Lung (tissue), 12 donors: ENCODE measurements around the gene SRRD. TPM values are rescaled to one million over a fixed set of nuclear protein-coding genes. Genes with fewer than 3 reads are reported as not detected.

Source experiments
- ATAC-seq: fragments of 200-7000 bp; cut with Tn5 transposase; one replicate; pipeline ENCODE4 v1.9.1; 2020; ENCODE audit warnings: moderate number of reproducible peaks; ENCODE audit not compliant: insufficient read depth, low FRiP score
- DNase-seq, 3 donors: peaks; one replicate each; pipeline ENCODE4 v3.0.0-alpha.2; 2013 to 2017
- H3K27ac ChIP-seq, 2 donors: one replicate each; pipeline ENCODE4 v1.5.1; 2013; ENCODE audit warnings: mild to moderate bottlenecking in 2 of 2, moderate library complexity in 2 of 2, control low read depth in 1 of 2, inconsistent platforms in 1 of 2, low read depth in 1 of 2, low read length in 1 of 2
- H3K27me3 ChIP-seq, 3 donors: one replicate each; pipeline ENCODE4 v1.5.1; 2013; ENCODE audit warnings: low read length in 2 of 3; ENCODE audit not compliant: control insufficient read depth in 3 of 3, insufficient read depth in 3 of 3
- H3K36me3 ChIP-seq, 4 donors: one replicate each; pipeline ENCODE4 v1.5.1; 2013; ENCODE audit warnings: low read length in 4 of 4, mild to moderate bottlenecking in 1 of 4, moderate library complexity in 1 of 4; ENCODE audit not compliant: control insufficient read depth in 4 of 4, insufficient read depth in 4 of 4
- H3K4me1 ChIP-seq, 5 donors: one replicate each; pipeline ENCODE4 v1.5.1; 2013; ENCODE audit warnings: low read length in 5 of 5, mild to moderate bottlenecking in 2 of 5, moderate library complexity in 1 of 5; ENCODE audit not compliant: control insufficient read depth in 5 of 5, insufficient read depth in 5 of 5
- H3K4me3 ChIP-seq: one replicate; pipeline ENCODE4 v1.5.1; 2013; ENCODE audit warnings: mild to moderate bottlenecking, control low read depth, moderate library complexity
- H3K9ac ChIP-seq, 2 donors: one replicate each; pipeline ENCODE4 v1.5.1; 2013; ENCODE audit warnings: low read length in 2 of 2, control low read depth in 1 of 2; ENCODE audit not compliant: insufficient read depth in 1 of 2
- H3K9me3 ChIP-seq, 4 donors: one replicate each; pipeline ENCODE4 v1.5.1; 2013; ENCODE audit warnings: low read length in 3 of 4, mild to moderate bottlenecking in 1 of 4, moderate library complexity in 1 of 4; ENCODE audit not compliant: control insufficient read depth in 4 of 4, insufficient read depth in 3 of 4
- CTCF ChIP-seq: IDR thresholded peaks from 2 replicates; pipeline ENCODE4 v1.5.1; 2012; ENCODE audit warnings: mild to moderate bottlenecking; ENCODE audit errors: control extremely low read depth, extremely low read depth
- WGBS, 2 donors: extraction: QIAGEN DNeasy Blood & Tissue Kit; methylation state at CpG; one replicate each; pipeline ENCODE4 v1.1.7; 2013; 5-methylcytosine and 5-hydroxymethylcytosine counted together
- polyA plus RNA-seq, 2 donors: library from polyadenylated mRNA; stranded (reverse); fragments of 200-250 nt; gene quantifications; one replicate each; pipeline ENCODE4 v1.2.1, GENCODE V29; 2013
- total RNA-seq, 2 donors: library from RNA; depleted of rRNA in 1 of 2; stranded (reverse); fragments of >200 nt in 1 of 2; gene quantifications; one replicate each; pipeline ENCODE4 v1.2.1, GENCODE V29; 2014 to 2021
- donor health status: control.
- donor health status: control.
- donor health status: Bipolar disorder and iron deficiency.
- donor health status: healthy.
- donor health status: DM: yes; HTN: yes; CAD: no.

Gene SRRD
- total and polyA plus RNA-seq, 4 donors = 8.5 to 17.6 (median 13.7) TPM

- Histone ChIP-seq H3K27me3 (no peaks in the 10 kb centered on the region), H3K9ac (no peak overlapping the region), H3K27ac (no peak overlapping the region), H3K4me3 (no peak overlapping the region), H3K9me3 (no peaks in the 10 kb centered on the region), H3K36me3 (peaks cover 24 to 47% (median 39%) of the 10 kb centered on the region in 4 donors), H3K4me1 (no peaks in the 10 kb centered on the region)
- no peak for ATAC-seq
- WGBS, 2 donors = 86 to 88% methylated on average over 6 of the region's 6 CpGs
- no peak for DNase-seq
- TF ChIP-seq CTCF = no peak
Measured at GRCh38 chr22:26460202-26460601, 23.5 kb upstream of the SRRD start.

GRCh38 chr22:26461188-26461810, 22.4 kb upstream of the SRRD start:
- Histone ChIP-seq H3K9ac (no peak overlapping the region), H3K9me3 (no peaks in the 10 kb centered on the region), H3K27me3 (no peaks in the 10 kb centered on the region), H3K36me3 (peaks cover 30 to 51% (median 38%) of the 10 kb centered on the region in 4 donors), H3K4me1 (no peaks in the 10 kb centered on the region), H3K4me3 (no peak overlapping the region), H3K27ac (no peak overlapping the region)
- 42% methylated on average over 3 of the region's 3 CpGs for WGBS, 2 donors
- DNase-seq (peak in 2 of 3 donors; percentile 20 to 34), ATAC-seq (no peak)
- TF ChIP-seq CTCF = no peak

- WGBS, 2 donors = 90 to 96% methylated on average over 5 of the region's 5 CpGs
- Histone ChIP-seq H3K9me3 (no peaks in the 10 kb centered on the region), H3K27me3 (no peaks in the 10 kb centered on the region), H3K9ac (no peak overlapping the region), H3K27ac (no peak overlapping the region), H3K36me3 (peaks cover 30 to 52% (median 40%) of the 10 kb centered on the region in 4 donors), H3K4me3 (no peak overlapping the region), H3K4me1 (no peaks in the 10 kb centered on the region)
- no peak for TF ChIP-seq CTCF
- ATAC-seq = no peak
- DNase-seq = no peak
Measured at GRCh38 chr22:26462051-26462450, 21.6 kb upstream of the SRRD start.

- no peak overlapping the region for H3K27ac ChIP-seq
- DNase-seq (no peak), ATAC-seq (no peak)
- WGBS, 2 donors = 91 to 93% methylated on average over 3 of the region's 3 CpGs
- no peaks in the 10 kb centered on the region for H3K27me3 ChIP-seq
- no peak for TF ChIP-seq CTCF
- no peak overlapping the region for H3K4me3 ChIP-seq
- no peaks in the 10 kb centered on the region for H3K4me1 ChIP-seq
- H3K9me3 ChIP-seq = no peaks in the 10 kb centered on the region
- peaks cover 30 to 50% (median 38%) of the 10 kb centered on the region in 4 donors for H3K36me3 ChIP-seq
- H3K9ac ChIP-seq = no peak overlapping the region
Measured at GRCh38 chr22:26462641-26463040, 21.0 kb upstream of the SRRD start.
